PC-3 (cell line): ENCODE measurements around the gene TEX36. TPM values are rescaled to one million over a fixed set of nuclear protein-coding genes. Genes with fewer than 3 reads are reported as not detected.

ENCODE experiments used
- ATAC-seq: fragments of 200-7000 bp; cut with Tn5 transposase; 2 replicates; pipeline ENCODE4 v1.9.1; 2020; ENCODE audit warnings: mild to moderate bottlenecking, moderate library complexity
- BruUV-seq: library from RNA; stranded (reverse); fragments of 400-500 nt; replicated peaks from 2 replicates; lab custom pipeline; 2021; lab: Mats Ljungman, UMichigan
- CTCF ChIA-PET: fragments of 300-600 bp; sonication (Branson Sonifier 250); formaldehyde crosslinking; loops from one replicate; lab custom pipeline; 2022; ENCODE audit warnings: antibody characterized with exemption; lab: Charles Lee
- POLR2A ChIA-PET: fragments of 300-600 bp; sonication (Branson Sonifier 250); formaldehyde crosslinking; loops from one replicate; lab custom pipeline; 2022; ENCODE audit warnings: antibody characterized with exemption; ENCODE audit not compliant: unreplicated experiment; lab: Charles Lee
- DNase-seq: peaks from one replicate; pipeline ENCODE4 v3.0.0-alpha.2; 2015
- H2AFZ ChIP-seq: fragments of 300-600 bp; sonication (generic); 2 replicates; pipeline ENCODE4 v1.6.0; 2016; ENCODE audit warnings: antibody characterized with exemption, low read length
- H3F3A ChIP-seq: fragments of 300-600 bp; sonication (generic); one replicate; pipeline ENCODE4 v1.6.0; 2017; ENCODE audit warnings: antibody characterized with exemption, low read length, control low read depth, mild to moderate bottlenecking; ENCODE audit not compliant: unreplicated experiment
- H3K27ac ChIP-seq: fragments of 300-600 bp; sonication (generic); 2 replicates; pipeline ENCODE4 v1.5.1; 2016; ENCODE audit warnings: mild to moderate bottlenecking, low read length
- H3K27me3 ChIP-seq: fragments of 300-600 bp; sonication (generic); 2 replicates; pipeline ENCODE4 v1.6.1; 2016; ENCODE audit warnings: low read length, mixed read lengths
- H3K36me3 ChIP-seq: fragments of 300-600 bp; sonication (generic); 2 replicates; pipeline ENCODE4 v1.6.1; 2016; ENCODE audit warnings: low read depth, mixed run types, low read length, mixed read lengths
- H3K4me1 ChIP-seq: fragments of 300-600 bp; sonication (generic); 2 replicates; pipeline ENCODE4 v1.5.1; 2016; ENCODE audit warnings: low read length; ENCODE audit not compliant: insufficient read depth
- H3K4me2 ChIP-seq: fragments of 300-600 bp; sonication (generic); 2 replicates; pipeline ENCODE4 v1.6.0; 2016; ENCODE audit warnings: low read length
- H3K4me3 ChIP-seq: fragments of 300-600 bp; sonication (generic); 2 replicates; pipeline ENCODE4 v1.5.1; 2016; ENCODE audit warnings: mild to moderate bottlenecking, low read length, mixed read lengths
- H3K79me2 ChIP-seq: fragments of 300-600 bp; sonication (generic); 2 replicates; pipeline ENCODE4 v1.6.1; 2017; ENCODE audit warnings: low read length, mixed read lengths
- H3K9ac ChIP-seq: fragments of 300-600 bp; sonication (generic); 2 replicates; pipeline ENCODE4 v1.6.0; 2016; ENCODE audit warnings: mild to moderate bottlenecking, low read length
- H3K9me2 ChIP-seq: fragments of 300-600 bp; sonication (generic); replicated peaks from 2 replicates; pipeline ENCODE4 v1.6.1; 2016; ENCODE audit warnings: mixed run types, low read length, mixed read lengths
- H3K9me3 ChIP-seq: fragments of 300-600 bp; sonication (generic); 2 replicates; pipeline ENCODE4 v1.6.1; 2016; ENCODE audit warnings: low read length, mixed read lengths
- H4K20me1 ChIP-seq: fragments of 300-600 bp; sonication (generic); 2 replicates; pipeline ENCODE4 v1.6.1; 2016; ENCODE audit warnings: low read length, mixed read lengths
- EZH2 ChIP-seq: fragments of 300-600 bp; sonication (generic); IDR thresholded peaks from one replicate; pipeline ENCODE4 v1.6.1; 2017; ENCODE audit warnings: antibody characterized with exemption, mild to moderate bottlenecking, low read length; ENCODE audit not compliant: unreplicated experiment
- EZH2phosphoT487 ChIP-seq: fragments of 300-600 bp; sonication (generic); IDR thresholded peaks from 2 replicates; pipeline ENCODE4 v1.6.1; 2018; ENCODE audit warnings: mild to moderate bottlenecking, antibody characterized with exemption, low read length, borderline replicate concordance
- intact Hi-C: fragments of 100-400 bp; cut with micrococcal nuclease; formaldehyde crosslinking; loops from 2 replicates; pipeline ENCODE4 v1.9.0; 2023
- total RNA-seq: library from RNA; depleted of rRNA; stranded (reverse); fragments of >200 nt; gene quantifications from 2 replicates; pipeline ENCODE4 v1.2.3, GENCODE V29; 2014
- TF ChIP-seq, protein P1 (sequence below): fragments of 300-600 bp; sonication (generic); conservative IDR thresholded peaks from 2 replicates; pipeline ENCODE4 v1.5.1; 2017; ENCODE audit warnings: antibody characterized with exemption, low read depth, mild to moderate bottlenecking, low read length

Gene TEX36
- total RNA-seq, 1 experiment from 2014 or later: not detected

DNA sequence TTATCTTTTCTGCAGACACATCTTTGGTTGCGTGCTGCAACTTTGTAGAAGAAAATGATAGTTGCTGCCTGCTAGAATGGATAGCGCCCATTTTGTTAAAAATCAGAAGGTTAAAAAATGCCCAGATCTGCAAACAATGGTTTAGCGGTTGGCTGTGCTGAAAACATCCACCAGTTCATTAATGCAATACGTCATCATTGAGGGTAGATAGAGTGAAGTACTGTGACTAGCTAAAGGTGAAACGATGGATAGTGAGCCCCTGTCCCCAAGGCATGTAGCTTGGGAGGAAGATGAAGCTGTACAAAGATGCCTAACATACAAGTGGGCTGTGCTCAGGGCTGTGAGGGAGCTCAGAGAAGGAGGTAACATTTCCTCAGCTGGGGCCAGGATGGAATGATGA is 48.4 kb downstream of the TEX36 start:
- Histone ChIP-seq H3K4me2 (no peak overlapping the region), H3K27ac (no peak overlapping the region), H4K20me1 (no peaks in the 10 kb centered on the region), H3K9me2 (no peaks in the 10 kb centered on the region), H3K4me3 (no peak overlapping the region), H3K79me2 (no peaks in the 10 kb centered on the region), H3K9ac (no peak overlapping the region), H3K4me1 (peaks cover 14% of the 10 kb centered on the region), H3K9me3 (no peaks in the 10 kb centered on the region), H3F3A (no peaks in the 10 kb centered on the region), H3K36me3 (no peaks in the 10 kb centered on the region), H2AFZ (no peak overlapping the region), H3K27me3 (0 out of 2 replicates have a peak, but pooled peaks cover under 1% of the 10 kb centered on the region)
- intact Hi-C loops: no loop called here
- TF ChIP-seq, protein P1, sequence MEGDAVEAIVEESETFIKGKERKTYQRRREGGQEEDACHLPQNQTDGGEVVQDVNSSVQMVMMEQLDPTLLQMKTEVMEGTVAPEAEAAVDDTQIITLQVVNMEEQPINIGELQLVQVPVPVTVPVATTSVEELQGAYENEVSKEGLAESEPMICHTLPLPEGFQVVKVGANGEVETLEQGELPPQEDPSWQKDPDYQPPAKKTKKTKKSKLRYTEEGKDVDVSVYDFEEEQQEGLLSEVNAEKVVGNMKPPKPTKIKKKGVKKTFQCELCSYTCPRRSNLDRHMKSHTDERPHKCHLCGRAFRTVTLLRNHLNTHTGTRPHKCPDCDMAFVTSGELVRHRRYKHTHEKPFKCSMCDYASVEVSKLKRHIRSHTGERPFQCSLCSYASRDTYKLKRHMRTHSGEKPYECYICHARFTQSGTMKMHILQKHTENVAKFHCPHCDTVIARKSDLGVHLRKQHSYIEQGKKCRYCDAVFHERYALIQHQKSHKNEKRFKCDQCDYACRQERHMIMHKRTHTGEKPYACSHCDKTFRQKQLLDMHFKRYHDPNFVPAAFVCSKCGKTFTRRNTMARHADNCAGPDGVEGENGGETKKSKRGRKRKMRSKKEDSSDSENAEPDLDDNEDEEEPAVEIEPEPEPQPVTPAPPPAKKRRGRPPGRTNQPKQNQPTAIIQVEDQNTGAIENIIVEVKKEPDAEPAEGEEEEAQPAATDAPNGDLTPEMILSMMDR: no peak
- no peak for ATAC-seq
- DNase-seq: no peak
- no TSS peak for BruUV-seq
- CTCF ChIA-PET: no interaction called here
- POLR2A ChIA-PET: no interaction called here

DNA sequence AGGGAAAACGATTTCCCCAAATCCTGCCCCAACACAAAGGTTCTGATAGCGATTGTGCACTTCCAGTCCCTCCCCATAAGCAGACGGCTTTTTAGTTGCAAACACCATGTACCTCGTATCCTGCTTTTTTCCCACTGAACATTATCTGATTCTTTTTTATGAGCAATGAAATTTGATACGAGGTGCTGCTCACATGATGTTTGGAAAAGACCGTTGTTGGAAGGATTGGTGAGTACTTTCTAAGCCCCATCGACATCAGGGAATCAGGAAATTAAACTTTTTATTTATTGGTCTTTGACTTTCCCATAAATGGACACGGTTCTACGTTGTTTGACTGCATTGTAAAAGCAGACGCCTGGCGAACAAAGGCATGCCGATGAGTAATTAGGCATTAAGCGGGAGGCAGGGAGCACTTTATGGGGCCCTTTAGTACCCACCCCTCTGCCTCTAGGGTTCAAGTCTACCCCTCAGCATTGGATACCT is 49.4 kb downstream of the TEX36 start:
- CTCF ChIA-PET: interaction anchor here (0.7 kb wide), 1 partner anchor 585 kb away, joined by 4 read pairs; no protein-coding TSS in a partner anchor
- peak; percentile 72 for DNase-seq
- H3F3A ChIP-seq: no peaks in the 10 kb centered on the region
- no peak overlapping the region for H3K9ac ChIP-seq
- H2AFZ ChIP-seq: no peak overlapping the region
- peak overlapping the region; percentile 78 for H3K4me2 ChIP-seq
- POLR2A ChIA-PET: no interaction called here
- peak; percentile 66 for ATAC-seq
- no peaks in the 10 kb centered on the region for H3K9me3 ChIP-seq
- no peaks in the 10 kb centered on the region for H3K9me2 ChIP-seq
- H3K79me2 ChIP-seq: no peaks in the 10 kb centered on the region
- peak overlapping the region; percentile 48; the same call in 1 of the 2 replicates for H3K4me3 ChIP-seq
- H3K36me3 ChIP-seq: no peaks in the 10 kb centered on the region
- H3K27me3 ChIP-seq: no peaks in the 10 kb centered on the region
- H4K20me1 ChIP-seq: no peaks in the 10 kb centered on the region
- peaks cover 14% of the 10 kb centered on the region for H3K4me1 ChIP-seq
- H3K27ac ChIP-seq: no peak overlapping the region
- intact Hi-C loops: loop anchor here (2.0 kb wide), 1 partner anchor 61 kb away; no protein-coding TSS in a partner anchor
- BruUV-seq: no TSS peak
- no peak for TF ChIP-seq EZH2phosphoT487
- no peak for TF ChIP-seq EZH2
- TF ChIP-seq, protein P1: no peak

DNA sequence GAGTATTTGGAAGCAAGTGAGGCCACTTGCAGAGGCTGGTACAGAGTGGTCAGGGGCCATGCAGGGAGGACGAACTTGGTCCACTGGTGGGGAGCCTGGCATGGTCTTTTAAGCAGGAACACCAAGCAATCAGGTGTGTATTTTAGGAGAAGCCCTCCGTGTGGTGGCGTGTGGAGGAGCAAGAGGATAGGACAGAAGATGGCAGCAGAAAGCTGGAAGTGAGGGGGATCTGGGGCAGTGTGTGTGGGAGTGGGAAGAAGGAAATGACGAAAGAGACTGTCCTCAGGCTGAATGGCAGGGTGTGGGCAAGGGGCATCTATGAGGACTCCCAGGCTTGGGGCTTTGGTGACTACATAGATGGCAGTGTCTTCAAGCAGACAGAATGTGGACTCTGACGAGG is 51.2 kb downstream of the TEX36 start:
- no peak overlapping the region for H2AFZ ChIP-seq
- no peak for DNase-seq
- intact Hi-C loops: loop anchor here (2.0 kb wide), 2 partner anchors 63 to 69 kb away; no protein-coding TSS in a partner anchor
- H3K36me3 ChIP-seq: no peaks in the 10 kb centered on the region
- H3K27me3 ChIP-seq: peaks cover 4% of the 10 kb centered on the region
- POLR2A ChIA-PET: no interaction called here
- no peaks in the 10 kb centered on the region for H3K9me2 ChIP-seq
- H4K20me1 ChIP-seq: no peaks in the 10 kb centered on the region
- BruUV-seq: no TSS peak
- no peaks in the 10 kb centered on the region for H3K79me2 ChIP-seq
- H3F3A ChIP-seq: no peaks in the 10 kb centered on the region
- H3K27ac ChIP-seq: no peak overlapping the region
- H3K4me1 ChIP-seq: peaks cover 14% of the 10 kb centered on the region
- H3K4me2 ChIP-seq: no peak overlapping the region
- H3K9ac ChIP-seq: no peak overlapping the region
- TF ChIP-seq, protein P1: no peak
- TF ChIP-seq EZH2 (no peak), EZH2phosphoT487 (no peak)
- H3K4me3 ChIP-seq: no peak overlapping the region
- CTCF ChIA-PET: no interaction called here
- H3K9me3 ChIP-seq: no peaks in the 10 kb centered on the region
- no peak for ATAC-seq
